GM21528 (cell line): ENCODE measurements around the gene PKP3.
"Not testable (repeated sequence)": the region's sequence is repeated elsewhere in the genome, so short reads cannot be mapped to it uniquely, and the experiment has no call there.

Experiments used
- ATAC-seq: cut with Tn5 transposase; IDR thresholded peaks from one replicate; pipeline ENCODE4 v1.9.1; 2021; ENCODE audit warnings: mild to moderate bottlenecking, moderate library complexity; ENCODE audit not compliant: unreplicated experiment, low FRiP score

PKP3 gene

DNA sequence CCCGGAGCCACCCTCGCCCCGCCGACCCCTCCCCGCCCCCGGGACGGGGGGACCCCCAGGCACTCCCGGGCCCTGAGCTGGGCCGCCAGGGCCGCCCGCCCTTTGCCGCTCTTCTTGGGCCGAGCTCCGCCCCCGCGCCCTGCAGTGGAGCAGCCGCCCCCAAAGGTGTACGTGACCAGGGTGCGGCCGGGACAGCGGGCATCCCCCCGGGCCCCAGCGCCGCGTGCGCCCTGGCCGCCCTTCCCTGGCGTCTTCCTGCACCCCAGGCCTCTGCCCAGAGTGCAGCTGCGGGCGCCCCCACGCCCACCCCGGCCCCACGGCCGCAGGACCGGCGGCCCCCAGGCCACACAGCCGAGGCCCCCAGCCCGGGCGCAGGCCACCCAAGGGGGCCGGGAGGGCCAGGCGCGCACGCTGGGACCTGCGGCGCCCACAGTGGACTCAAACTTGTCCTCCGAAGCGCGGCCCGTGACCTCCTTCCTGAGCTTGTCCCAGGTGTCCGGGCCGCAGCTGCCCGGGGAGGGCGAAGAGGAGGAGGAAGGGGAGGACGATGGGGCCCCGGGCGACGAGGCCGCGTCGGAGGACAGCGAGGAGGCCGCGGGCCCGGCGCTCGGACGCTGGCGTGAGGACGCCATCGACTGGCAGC, 17.4 kb upstream of the PKP3 start:
- ATAC-seq, result no peak

DNA sequence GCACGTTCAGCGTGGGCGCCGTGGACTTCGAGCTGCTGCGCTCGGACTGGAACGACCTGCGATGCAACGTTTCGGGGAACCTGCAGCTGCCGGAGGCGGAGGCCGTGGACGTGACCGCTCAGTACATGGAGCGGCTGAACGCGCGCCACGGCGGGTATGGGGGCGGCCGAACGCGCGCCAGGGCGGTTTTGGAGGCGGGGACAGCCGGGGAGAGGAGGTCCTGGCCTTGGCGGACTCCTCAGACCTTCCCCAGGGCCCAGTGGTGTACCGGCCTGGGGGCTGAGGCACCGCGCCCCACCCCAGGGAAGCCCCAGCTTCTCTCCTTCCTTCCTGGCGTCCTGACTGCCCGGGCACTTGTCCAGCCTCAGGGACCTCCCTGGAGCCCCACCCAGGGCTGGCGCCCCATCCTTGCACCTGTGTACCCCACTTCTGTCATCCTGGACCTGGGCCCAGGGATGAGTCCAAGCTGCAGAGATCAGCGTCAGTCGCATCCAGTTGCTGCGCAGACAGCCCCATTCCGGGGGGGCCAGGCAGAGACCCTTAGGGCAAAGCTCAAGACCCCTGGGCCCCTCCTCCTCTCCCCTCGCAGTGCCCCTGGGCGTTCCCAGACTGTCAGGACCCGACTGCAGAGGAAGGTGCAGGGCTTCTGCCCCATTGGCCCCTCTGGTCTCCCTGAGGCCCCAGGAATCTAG, 16.7 kb upstream of the PKP3 start:
- ATAC-seq, result no peak

DNA sequence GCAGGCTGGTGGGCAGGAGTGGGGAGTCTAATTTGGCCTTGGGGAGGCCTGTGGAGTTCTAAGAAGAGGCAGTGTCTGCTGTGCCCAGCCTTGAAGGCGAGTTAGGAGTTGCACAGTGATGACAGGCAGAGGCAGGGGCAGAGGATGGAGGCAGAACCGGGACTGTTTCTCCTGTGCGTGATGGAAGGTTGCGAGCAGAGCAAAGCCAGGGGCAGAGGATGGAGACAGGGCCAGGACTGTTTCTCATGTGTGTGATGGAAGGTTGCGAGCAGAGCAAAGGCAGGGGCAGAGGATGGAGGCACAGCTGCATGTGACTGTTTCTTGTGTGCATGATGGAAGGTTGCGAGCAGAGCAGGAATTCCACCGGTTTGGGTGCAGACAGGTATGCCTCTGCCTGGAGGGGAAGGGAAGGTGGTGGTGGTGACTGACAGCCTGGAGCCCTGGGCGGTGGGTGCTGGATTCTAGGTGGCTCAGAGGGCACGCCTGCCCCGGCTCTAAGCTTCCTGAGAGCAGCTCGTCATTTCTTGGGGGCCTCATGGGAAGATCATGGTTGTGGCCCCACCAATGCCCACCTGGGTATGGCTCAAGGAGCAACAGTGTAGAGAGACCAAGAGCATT, 16.0 kb upstream of the PKP3 start:
- ATAC-seq, result no peak

DNA sequence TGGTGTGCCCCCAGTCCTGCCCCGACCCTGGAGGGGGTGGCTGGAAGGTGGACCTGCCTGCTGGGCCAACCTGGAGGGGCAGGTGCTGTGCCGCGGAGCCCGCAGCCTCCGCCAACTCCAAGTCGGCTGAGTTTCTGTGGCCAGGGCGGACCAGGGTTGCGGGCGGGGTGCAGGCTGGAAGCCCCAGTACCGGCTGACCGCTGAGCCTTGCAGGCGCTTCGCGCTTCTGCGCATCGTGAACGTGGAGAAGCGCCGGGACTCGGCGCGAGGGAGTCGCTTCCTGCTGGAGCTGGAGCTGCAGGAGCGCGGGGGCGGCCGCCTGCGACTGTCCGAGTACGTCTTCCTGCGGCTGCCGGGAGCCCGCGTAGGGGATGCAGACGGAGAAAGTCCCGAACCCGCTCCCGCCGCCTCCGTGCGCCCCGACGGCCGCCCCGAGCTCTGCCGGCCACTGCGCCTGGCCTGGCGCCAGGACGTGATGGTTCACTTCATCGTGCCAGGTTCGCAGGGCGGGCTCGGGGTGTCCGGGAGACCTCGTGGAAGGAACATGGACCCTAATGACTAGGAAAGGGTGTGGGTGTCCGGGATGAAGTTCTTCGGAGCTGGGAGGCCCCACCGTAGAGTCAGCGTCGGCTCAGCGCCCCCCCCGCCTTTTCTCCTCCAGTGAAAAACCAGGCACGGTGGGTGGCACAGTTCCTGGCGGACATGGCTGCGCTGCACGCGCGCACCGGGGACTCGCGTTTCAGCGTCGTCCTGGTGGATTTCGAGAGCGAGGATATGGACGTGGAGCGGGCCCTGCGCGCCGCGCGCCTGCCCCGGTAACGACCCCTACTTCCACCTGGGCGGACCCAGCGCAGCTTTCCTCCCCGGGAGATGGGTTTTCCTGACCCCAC, 14.6 kb upstream of the PKP3 start:
- ATAC-seq, result no peak

DNA sequence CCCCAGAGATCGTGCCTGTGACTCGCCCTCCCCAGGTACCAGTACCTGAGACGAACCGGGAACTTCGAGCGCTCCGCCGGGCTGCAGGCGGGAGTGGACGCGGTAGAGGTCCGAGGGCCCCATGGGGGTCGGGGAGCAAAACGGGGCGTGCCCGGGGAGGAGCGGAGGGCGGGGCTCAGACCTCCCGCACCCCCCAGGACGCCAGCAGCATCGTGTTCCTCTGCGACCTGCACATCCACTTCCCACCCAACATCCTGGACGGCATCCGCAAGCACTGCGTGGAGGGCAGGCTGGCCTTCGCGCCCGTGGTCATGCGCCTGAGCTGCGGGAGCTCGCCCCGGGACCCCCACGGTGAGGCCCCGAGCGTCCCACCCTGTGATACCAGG, 13.9 kb upstream of the PKP3 start:
- no peak for ATAC-seq

DNA sequence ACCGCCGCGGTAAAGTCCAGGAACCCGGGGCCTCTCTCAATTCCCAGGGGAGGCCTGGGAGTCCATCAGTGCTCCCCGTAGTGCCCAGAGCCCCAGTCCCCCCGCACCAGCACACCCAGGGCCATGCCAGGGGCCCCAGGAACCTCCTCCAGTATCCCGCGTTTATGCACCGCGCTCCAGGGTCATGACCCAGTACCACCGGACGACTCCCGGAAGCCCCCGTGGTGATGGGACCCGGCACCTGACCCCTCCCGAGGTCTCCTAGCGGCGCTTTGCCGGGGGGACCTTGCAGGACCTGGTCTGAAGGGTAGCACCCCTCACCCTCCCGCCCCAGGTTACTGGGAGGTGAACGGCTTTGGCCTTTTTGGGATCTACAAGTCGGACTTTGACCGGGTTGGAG, 13.5 kb upstream of the PKP3 start:
- ATAC-seq, result no peak

DNA sequence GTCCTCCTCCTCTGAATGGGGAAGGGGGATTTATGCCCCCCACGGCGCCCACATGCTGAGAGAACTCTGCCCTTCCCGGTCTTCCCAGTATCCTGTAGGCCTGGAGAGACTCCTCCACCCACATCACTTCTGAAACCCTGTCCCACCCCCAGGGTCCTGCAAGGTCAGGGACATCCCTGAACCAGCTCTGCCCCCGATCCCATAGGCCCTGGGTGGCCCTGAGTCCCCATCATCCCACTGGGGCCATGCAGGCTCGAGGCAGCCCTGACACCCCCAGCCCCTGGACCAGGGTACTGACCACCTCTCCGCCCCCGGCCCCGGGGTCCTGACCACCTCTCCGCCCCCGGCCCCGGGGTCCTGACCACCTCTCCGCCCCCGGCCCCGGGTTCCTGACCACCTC, 13.0 kb upstream of the PKP3 start:
- no peak for ATAC-seq

DNA sequence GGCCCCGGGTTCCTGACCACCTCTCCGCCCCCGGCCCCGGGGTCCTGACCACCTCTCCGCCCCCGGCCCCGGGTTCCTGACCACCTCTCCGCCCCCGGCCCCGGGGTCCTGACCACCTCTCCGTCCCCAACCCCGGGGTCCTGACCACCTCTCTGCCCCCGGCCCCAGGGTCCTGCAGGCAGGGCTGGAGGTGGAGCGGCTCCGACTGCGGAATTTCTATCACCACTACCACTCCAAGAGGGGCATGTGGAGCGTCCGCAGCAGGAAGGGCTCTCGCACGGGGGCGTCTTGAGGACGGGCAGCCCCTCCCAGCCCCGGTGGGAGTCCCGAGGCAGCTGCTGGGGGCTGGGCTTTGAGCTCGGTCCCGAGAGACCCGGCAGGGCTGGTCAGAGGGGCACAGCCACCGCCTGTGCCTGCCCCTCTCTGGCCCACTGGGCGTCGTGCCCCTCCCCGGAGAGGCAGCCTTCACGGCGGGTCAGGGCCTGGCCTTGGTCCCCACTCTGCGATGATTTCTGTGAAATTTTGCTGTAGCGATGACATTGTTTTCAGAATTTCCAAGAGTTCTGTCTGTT, 12.4 kb upstream of the PKP3 start:
- no peak for ATAC-seq

DNA sequence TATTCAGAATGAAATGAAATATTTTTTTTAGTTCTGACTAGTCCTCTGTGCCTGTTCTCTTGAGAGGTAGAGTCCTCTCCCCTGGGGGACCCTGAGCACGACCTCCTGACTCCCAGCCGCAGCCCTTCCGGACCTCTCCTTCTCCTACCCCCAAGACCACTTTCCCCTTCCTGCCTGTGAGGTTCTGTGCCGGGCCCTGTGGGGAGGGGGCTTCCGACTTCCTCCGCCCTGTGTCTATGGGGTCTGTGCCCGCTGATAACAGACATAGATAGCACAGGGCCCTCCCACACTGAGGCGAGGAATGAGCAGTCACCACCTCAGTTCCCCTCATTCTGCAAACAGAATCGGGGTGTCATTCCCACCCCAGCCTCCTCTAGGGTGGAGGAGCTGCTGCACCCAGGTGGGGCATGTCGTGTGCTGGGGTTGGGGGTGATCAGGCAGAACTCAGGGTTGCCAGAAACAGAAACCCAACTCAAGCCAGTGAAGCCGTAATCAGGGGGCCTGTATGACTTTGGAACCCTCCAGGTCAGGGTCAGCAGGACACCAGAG, 11.9 kb upstream of the PKP3 start:
- no peak for ATAC-seq

DNA sequence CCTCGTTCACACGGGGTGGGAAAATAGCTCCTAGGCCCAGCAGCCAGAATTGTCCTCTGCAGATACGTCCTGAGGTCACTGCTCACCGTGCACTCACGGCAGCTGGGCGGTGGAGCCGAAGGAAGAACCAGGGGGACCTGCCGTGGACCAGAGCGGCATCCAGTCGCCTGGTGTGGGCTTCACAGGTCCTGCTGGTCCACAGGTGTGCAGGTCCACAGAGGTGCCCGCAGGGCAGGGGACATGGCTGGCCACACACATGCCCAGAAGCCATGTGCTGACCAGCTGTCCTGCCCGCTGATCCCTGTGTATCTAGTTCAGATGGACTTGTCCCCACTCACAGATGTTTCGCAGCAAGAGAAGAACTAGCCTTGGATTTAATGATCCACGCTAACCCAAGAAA, 10.6 kb upstream of the PKP3 start:
- ATAC-seq, result no peak

DNA sequence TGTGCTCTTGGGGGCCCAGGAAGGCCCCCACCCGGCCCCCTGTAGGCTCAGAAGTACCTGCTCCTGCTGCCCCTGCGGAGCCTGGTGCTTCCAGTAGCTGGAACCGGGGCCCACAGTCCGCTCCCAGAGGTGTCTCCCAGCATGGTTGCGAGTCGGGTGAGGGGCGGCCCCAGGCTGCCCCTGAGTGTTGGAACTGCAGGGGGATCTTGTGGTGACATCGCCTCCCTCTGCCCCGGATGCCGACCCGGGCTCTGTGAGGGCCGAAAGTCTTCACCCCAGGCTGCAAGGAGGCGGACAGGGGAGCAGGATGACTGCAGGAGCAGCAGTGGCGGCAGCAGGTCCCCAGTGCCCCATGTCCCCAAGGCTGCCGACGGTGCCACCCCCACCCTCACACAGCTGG, 9.5 kb upstream of the PKP3 start:
- no peak for ATAC-seq

DNA sequence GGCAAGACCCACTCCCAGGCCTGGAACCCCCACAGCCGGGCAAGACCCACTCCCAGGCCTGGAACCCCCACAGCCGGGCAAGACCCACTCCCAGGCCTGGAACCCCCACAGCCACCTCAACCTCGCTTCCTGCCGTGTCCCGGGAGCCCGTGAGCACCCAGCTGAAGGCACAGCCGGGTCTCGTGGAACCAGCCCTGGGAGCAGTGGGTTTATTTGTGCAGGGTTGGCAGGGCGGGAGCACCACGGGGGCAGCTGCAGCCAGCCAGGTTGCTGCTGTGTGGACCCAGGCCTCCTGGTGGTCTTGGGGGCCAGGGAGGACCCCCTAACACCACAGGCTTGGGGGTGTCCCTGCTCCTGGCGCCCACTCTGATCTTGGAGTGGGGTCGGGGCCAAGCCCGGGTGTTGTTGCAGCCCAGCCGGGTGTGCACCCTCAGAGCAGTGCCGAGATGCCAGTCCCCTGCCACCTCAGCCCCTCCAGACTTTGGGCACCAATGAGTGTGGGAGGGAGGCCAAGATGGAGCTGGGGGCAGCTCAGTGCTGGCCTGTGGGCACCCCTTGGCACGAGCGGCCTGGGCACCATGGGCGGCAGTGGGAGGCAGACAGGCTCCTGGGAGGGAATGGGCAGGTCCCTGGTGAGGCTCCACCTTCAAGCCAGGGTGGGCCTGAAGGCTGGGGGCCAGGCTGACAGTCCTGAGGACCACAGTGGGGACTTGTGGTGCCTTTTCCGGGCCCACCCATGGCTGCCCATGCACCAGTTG, 8.2 kb upstream of the PKP3 start:
- ATAC-seq, result no peak

DNA sequence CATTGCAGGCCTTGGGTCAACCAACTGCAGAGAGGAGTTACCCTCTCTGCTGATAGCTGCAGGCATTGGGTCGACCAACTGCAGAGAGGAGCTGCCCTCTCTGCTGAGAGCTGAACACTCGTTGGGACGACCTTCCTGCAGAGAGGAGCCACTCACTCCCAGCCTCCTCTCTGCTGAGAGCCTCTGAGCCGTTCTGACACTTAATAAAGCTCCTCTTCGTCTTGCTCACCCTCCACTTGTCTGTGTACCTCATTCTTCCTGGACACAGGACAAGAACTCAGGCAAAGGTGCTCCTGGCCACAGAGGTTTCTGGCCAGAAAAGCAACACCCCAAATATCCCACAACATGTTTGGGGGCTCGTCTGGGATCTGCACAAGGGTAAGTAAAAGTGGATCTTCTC, 7.5 kb upstream of the PKP3 start:
- no peak for ATAC-seq

DNA sequence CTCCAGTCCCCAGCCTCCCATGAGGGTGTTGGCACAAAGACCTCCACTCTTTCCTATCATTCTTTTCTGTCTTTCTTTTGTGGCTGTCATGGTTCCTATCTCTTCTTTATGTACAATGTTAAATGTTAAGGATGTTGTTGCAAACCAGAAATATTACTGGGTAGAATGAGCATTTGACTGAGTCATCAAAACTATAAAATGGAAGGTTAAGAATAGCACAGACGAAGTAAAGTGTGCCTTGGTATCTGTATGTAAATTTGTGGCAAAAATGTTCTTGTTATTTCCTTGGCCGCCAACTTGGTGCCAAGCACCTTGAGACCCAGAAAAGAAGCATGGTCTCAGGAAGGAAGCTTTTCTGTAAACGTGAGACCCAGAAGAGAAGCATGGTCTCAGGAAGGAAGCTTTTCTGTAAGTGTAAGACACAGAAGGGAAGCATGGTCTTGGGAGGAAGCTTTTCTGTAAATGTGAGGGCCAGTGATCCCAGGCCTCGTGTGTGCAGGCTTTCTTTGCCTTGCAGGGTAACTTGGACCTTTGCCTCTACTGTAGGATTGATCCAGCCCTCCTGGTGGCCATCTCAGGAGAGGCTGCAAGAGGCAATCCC, 6.7 kb upstream of the PKP3 start:
- no peak for ATAC-seq

DNA sequence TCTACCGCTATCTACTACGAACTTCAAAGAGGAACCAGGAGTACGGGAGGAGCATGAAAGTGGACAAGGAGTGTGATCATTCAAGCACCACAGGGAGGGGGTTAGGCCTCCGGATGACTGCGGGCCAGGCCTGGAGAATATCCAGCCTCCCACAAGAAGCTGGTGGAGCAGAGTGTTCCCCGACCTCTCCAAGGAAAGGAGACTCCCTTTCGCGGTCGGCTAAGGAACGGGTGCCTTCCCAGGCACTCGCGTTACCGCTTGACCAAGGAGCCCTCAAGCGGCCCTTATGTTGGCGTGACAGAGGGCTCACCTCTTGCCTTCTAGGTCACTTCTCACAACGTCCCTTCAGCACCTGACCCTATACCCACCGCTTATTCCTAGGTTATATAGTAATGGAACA, 4.6 kb upstream of the PKP3 start:
- not testable (repeated sequence) for ATAC-seq

DNA sequence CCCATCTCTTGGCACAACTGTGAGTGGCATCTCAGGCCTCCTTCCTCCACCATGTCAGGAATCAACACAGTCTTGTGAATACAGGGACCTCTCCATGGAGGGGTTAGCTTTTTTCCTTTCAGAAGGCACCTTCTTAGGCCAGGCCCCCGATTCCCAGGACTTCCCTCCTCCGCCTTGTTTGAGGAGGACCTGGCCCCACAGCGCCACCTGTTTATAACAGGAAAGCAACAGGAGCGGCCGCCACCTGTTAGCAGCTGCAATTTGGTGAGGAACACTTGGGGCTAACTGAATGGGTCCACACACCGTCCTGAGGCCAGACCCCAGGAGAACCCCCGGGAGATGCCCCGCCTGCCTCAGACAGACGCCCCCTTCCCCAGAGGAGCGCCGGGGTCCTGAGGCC, 3.8 kb upstream of the PKP3 start:
- no peak for ATAC-seq

DNA sequence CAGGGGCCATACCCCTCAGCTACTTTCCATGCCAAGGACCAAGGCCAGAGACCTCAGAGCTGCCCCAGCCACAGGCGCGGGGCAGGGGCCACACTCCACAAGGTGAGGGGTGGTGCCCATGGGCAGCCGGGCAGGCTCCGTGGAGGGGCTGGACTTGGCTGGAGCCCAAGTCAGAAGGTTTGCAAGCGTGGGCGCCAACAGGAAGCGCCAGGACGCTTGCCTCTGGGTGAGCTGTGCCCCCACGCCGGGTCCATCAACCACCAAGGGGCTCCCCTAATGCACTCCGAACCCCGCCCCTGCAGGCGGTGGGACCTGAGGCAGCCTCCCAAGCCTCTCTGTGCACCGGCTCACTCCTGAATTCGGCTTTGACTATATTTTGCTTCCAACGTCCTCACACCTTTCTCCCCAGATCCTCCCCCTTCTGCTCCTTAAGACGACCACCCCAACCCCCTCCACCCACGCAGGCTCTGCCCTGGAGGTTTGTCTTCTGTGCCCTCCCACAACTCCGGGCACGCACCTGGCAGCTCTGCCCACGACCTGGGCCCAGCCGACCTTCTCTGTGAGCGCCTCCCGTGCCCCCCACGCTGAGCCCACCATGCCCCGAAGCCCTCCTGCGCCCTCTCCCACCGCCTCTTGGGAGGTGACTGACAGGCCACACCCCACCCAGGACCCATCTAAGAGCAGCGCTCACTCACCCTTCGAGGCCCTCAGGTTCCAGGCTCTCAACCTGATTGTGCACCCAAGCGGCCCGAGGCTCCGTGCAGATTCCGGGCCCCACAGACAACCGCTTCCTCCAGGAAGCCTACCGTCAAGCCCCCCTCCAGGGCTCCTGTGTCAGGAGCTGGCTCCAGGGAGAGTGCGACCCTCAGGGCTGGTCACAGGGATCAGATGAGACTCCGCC, 2.6 kb upstream of the PKP3 start:
- no peak for ATAC-seq

DNA sequence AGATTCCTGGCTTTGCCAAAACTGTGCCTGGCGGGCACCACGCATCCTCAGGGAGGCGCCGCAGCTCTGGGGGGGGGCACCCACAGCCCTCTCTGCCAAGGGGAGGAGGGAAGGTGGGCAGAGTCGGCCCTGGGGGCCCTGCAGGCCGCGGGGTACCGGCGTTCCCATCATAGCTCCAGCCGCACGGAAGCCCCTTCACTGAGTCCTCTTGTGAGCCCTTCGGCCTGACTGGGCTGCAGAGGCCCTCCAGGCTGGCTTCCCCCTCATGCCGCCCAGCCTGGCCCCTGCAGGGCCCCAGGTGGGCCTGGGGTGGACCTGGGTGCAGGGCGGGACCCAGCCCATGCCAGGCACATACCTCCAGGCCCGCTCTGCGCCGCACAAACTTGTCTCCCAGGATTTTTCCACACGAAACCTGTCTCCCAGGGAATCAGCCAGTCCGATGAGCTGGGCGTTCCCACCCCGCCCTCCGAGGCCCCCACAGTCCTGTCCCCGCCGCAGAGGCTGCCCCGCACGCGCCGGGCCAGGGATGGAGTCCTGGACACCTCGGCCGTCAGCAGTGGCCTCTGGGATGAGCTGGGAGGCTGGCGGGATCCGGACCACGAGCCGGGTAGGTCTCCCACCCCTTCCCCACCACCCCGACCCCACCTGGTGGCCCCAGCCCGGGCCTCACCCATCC, 1.8 kb upstream of the PKP3 start:
- ATAC-seq, result no peak
